ENCODE measurements around the gene CSTF2T.

- TF ChIP-seq CTCF (IDR thresholded peaks at IDR 0.05; ENCODE audit: extremely low read depth in 1 of 2, insufficient read depth in 1 of 2, low read depth in 1 of 2, low read length in 2 of 2) (no peak), POLR2AphosphoS5 (IDR thresholded peaks at IDR 0.05; ENCODE audit: insufficient read depth, low read depth, low read length) (no peak), POLR2A (IDR thresholded peaks at IDR 0.05; ENCODE audit: low read depth, low read length) (no peak), EZH2 (IDR thresholded peaks at IDR 0.05; ENCODE audit: borderline replicate concordance, low read depth, low read length, severe bottlenecking) (no peak)
Observed at GRCh38 chr10:51716981-51717380, 17.6 kb upstream of the CSTF2T start.

All from endothelial cell of umbilical vein (primary cell).